B cell (primary cell): ENCODE data around the gene ACTR8. TPM values are rescaled to one million over a fixed set of nuclear protein-coding genes. Genes with fewer than 3 reads are reported as not detected.

Experiments
- ATAC-seq: fragments of 200-7000 bp; cut with Tn5 transposase; one replicate; pipeline ENCODE4 v1.10.0; 2021; ENCODE audit warnings: low read depth, mild to moderate bottlenecking, moderate number of reproducible peaks, moderate library complexity
- CTCF ChIA-PET: fragments of 350-600 bp; sonication (Branson Sonifier 250); formaldehyde crosslinking; loops from one replicate; lab custom pipeline; 2021; ENCODE audit warnings: antibody characterized with exemption, inconsistent platforms; lab: Charles Lee
- POLR2A ChIA-PET: fragments of 350-600 bp; sonication (Branson Sonifier 250); formaldehyde crosslinking; loops from one replicate; lab custom pipeline; 2021; ENCODE audit warnings: antibody characterized with exemption; lab: Charles Lee
- DNase-seq: peaks from one replicate; pipeline ENCODE4 v3.0.0; 2013
- H2AFZ ChIP-seq: 2 replicates; pipeline ENCODE4 v1.6.1; 2012; ENCODE audit warnings: mild to moderate bottlenecking, low read depth, low read length; ENCODE audit not compliant: insufficient read depth, poor library complexity, severe bottlenecking
- H3K27ac ChIP-seq, 2 donors: 1 replicate in 1 of 2; 2 replicates in 1 of 2; pipeline ENCODE4 v1.5.1; 2012 to 2013; ENCODE audit warnings: low read length in 2 of 2, mild to moderate bottlenecking in 2 of 2, moderate library complexity in 1 of 2
- H3K27me3 ChIP-seq, 4 experiments: fragments of 200-600 bp in 1 of 4; sonication (generic) in 1 of 4; replicated peaks in 1 of 4; 1 replicate in 2 of 4; 2 replicates in 2 of 4; pipeline versions ENCODE4 v1.6.1 to v1.7.0; 2013 to 2016; ENCODE audit warnings: low read length in 3 of 4, mild to moderate bottlenecking in 2 of 4, mixed read lengths in 1 of 4, moderate library complexity in 1 of 4; ENCODE audit not compliant: insufficient read depth in 4 of 4, control insufficient read depth in 3 of 4; ENCODE audit errors: control extremely low read depth in 1 of 4
- H3K36me3 ChIP-seq, 2 experiments: replicated peaks in 1 of 2; 1 replicate in 1 of 2; 2 replicates in 1 of 2; pipeline versions ENCODE4 v1.6.1 to v1.7.1; 2013; ENCODE audit warnings: low read length in 1 of 2; ENCODE audit not compliant: insufficient read depth in 2 of 2, control insufficient read depth in 1 of 2; ENCODE audit errors: control extremely low read depth in 1 of 2, extremely low read depth in 1 of 2
- H3K4me1 ChIP-seq, 2 donors: fragments of 200-600 bp in 1 of 2; sonication (generic) in 1 of 2; 1 replicate in 1 of 2; 2 replicates in 1 of 2; pipeline versions ENCODE4 v1.5.1 to v1.6.1; 2013 to 2017; ENCODE audit warnings: low read length in 2 of 2; ENCODE audit not compliant: control insufficient read depth in 2 of 2, insufficient read depth in 2 of 2
- H3K4me2 ChIP-seq: replicated peaks from 2 replicates; pipeline ENCODE3; 2012; ENCODE audit warnings: mild to moderate bottlenecking, low read depth, low read length; ENCODE audit not compliant: poor library complexity, severe bottlenecking
- H3K4me3 ChIP-seq, 5 experiments: fragments of 200-600 bp in 1 of 5; sonication (generic) in 1 of 5; 1 replicate in 3 of 5; 2 replicates in 2 of 5; pipeline versions ENCODE4 v1.5.1 to v1.7.0; 2011 to 2016; ENCODE audit warnings: low read length in 4 of 5, mild to moderate bottlenecking in 4 of 5, low read depth in 2 of 5, control low read depth in 1 of 5, moderate library complexity in 1 of 5; ENCODE audit not compliant: insufficient read depth in 1 of 5; ENCODE audit errors: control extremely low read depth in 1 of 5, extremely low read depth in 1 of 5
- H3K79me2 ChIP-seq: fragments of 200-600 bp; sonication (generic); one replicate; pipeline ENCODE4 v1.6.0; 2016; ENCODE audit warnings: low read length; ENCODE audit not compliant: control insufficient read depth, insufficient read depth
- H3K9ac ChIP-seq: fragments of 200-600 bp; sonication (generic); 2 replicates; pipeline ENCODE4 v1.6.1; 2017; ENCODE audit warnings: mild to moderate bottlenecking, low read length, moderate library complexity
- H3K9me3 ChIP-seq, 3 donors: one replicate each; pipeline versions ENCODE4 v1.6.1 to v1.7.1; 2013; ENCODE audit warnings: low read length in 2 of 3; ENCODE audit not compliant: control insufficient read depth in 2 of 3, insufficient read depth in 1 of 3; ENCODE audit errors: control extremely low read depth in 1 of 3
- H4K20me1 ChIP-seq: 2 replicates; pipeline ENCODE4 v1.6.0; 2012; ENCODE audit warnings: mild to moderate bottlenecking, low read length; ENCODE audit not compliant: insufficient read depth, control insufficient read depth, poor library complexity, severe bottlenecking
- H3K27ac Mint-ChIP-seq: one replicate; pipeline ENCODE4 v1.8.0; 2021; ENCODE audit warnings: mixed read lengths
- H3K27me3 Mint-ChIP-seq: one replicate; pipeline ENCODE4 v1.8.0; 2021; ENCODE audit warnings: mixed read lengths
- H3K4me1 Mint-ChIP-seq: one replicate; pipeline ENCODE4 v1.8.0; 2021; ENCODE audit warnings: mixed read lengths
- H3K4me3 Mint-ChIP-seq: one replicate; pipeline ENCODE4 v1.8.0; 2021; ENCODE audit warnings: mixed read lengths
- H3K9me3 Mint-ChIP-seq: one replicate; pipeline ENCODE4 v1.8.0; 2022; ENCODE audit warnings: mixed read lengths; ENCODE audit not compliant: insufficient read depth
- CTCF ChIP-seq: fragments of 200-600 bp; IDR thresholded peaks from one replicate; pipeline ENCODE4 v1.8.0; 2022; ENCODE audit warnings: antibody characterized with exemption, mild to moderate bottlenecking
- EZH2 ChIP-seq: IDR thresholded peaks from 2 replicates; pipeline ENCODE4 v1.6.1; 2012; ENCODE audit warnings: borderline replicate concordance, low read depth, mild to moderate bottlenecking, moderate library complexity, low read length; ENCODE audit not compliant: insufficient read depth, poor library complexity, severe bottlenecking
- WGBS: methylation state at CpG from one replicate; pipeline ENCODE4 v1.1.5; 2013; ENCODE audit warnings: missing lambda C conversion rate; ENCODE audit not compliant: insufficient coverage; 5-methylcytosine and 5-hydroxymethylcytosine counted together
- intact Hi-C: fragments of 100-400 bp; cut with micrococcal nuclease; formaldehyde crosslinking; loops from one replicate; pipeline ENCODE4 v1.10.0; 2022
- polyA plus RNA-seq: library from polyadenylated mRNA; depleted of rRNA; stranded (reverse); fragments of >200 nt; gene quantifications from 2 replicates; pipeline ENCODE4 v1.2.3, GENCODE V29; 2012
- total RNA-seq, 2 donors: library from RNA; stranded (reverse); fragments of 120-200 nt in 1 of 2; gene quantifications; 1 replicate in 1 of 2; 2 replicates in 1 of 2; pipeline versions ENCODE4 v1.2.3 to v1.2.4, GENCODE V29; 2013 to 2022

Gene ACTR8
- total and polyA plus RNA-seq, 2 donors (not counting 1 experiment from before 2014, with no cell fraction given) = 10.8 to 42.0 TPM

GRCh38 chr3:53913401-53913800 is 31.4 kb upstream of the ACTR8 start:
- H2AFZ ChIP-seq = no peak overlapping the region
- ChIA-PET CTCF (no interaction called here), POLR2A (no interaction called here)
- no peak overlapping the region for H3K4me3 ChIP-seq
- DNase-seq (no peak), ATAC-seq (no peak)
- H3K9me3 ChIP-seq = peaks cover 0 to 2% (median 0%) of the 10 kb centered on the region in 3 donors
- no peaks in the 10 kb centered on the region for H3K9me3 Mint-ChIP-seq
- peaks cover 40% of the 10 kb centered on the region for H3K27me3 Mint-ChIP-seq
- no peaks in the 10 kb centered on the region for H4K20me1 ChIP-seq
- H3K27me3 ChIP-seq = peaks cover 0 to 11% (median 5%) of the 10 kb centered on the region in 4 experiments
- no peak overlapping the region for H3K4me3 Mint-ChIP-seq
- WGBS = 92% methylated on average over 7 of the region's 8 CpGs
- H3K79me2 ChIP-seq = no peaks in the 10 kb centered on the region
- TF ChIP-seq EZH2 (no peak), CTCF (no peak)
- intact Hi-C loops = no loop called here
- no peak overlapping the region for H3K27ac Mint-ChIP-seq
- H3K4me1 Mint-ChIP-seq = no peaks in the 10 kb centered on the region
- no peaks in the 10 kb centered on the region for H3K4me1 ChIP-seq
- H3K4me2 ChIP-seq = no peak overlapping the region
- no peak overlapping the region for H3K9ac ChIP-seq
- no peaks in the 10 kb centered on the region for H3K36me3 ChIP-seq
- H3K27ac ChIP-seq = no peak overlapping the region

GRCh38 chr3:53902711-53903110 is 20.8 kb upstream of the ACTR8 start:
- Histone ChIP-seq H2AFZ (no peak overlapping the region), H3K79me2 (no peaks in the 10 kb centered on the region), H4K20me1 (no peaks in the 10 kb centered on the region), H3K9me3 (no peaks in the 10 kb centered on the region), H3K4me1 (no peaks in the 10 kb centered on the region), H3K4me2 (no peak overlapping the region), H3K27ac (no peak overlapping the region), H3K36me3 (no peaks in the 10 kb centered on the region), H3K9ac (no peak overlapping the region), H3K4me3 (no peak overlapping the region), H3K27me3 (peaks cover 0 to 22% (median 11%) of the 10 kb centered on the region in 4 experiments)
- Mint-ChIP-seq H3K4me1 (no peaks in the 10 kb centered on the region), H3K27ac (no peak overlapping the region), H3K9me3 (peaks cover 5% of the 10 kb centered on the region), H3K4me3 (no peak overlapping the region), H3K27me3 (peaks cover 49% of the 10 kb centered on the region)
- intact Hi-C loops = no loop called here
- WGBS = no CpG with 5 or more reads among the region's 5 CpGs
- TF ChIP-seq EZH2 = no peak
- no peak for TF ChIP-seq CTCF
- DNase-seq (no peak), ATAC-seq (no peak)
- ChIA-PET CTCF (no interaction called here), POLR2A (no interaction called here)
